GM12875 (cell line): ENCODE data around the gene MLF1.
"Not testable (repeated sequence)": the region's sequence is repeated elsewhere in the genome, so short reads cannot be mapped to it uniquely, and the experiment has no call there.

Experiments used
- H3K4me3 ChIP-seq: one replicate; pipeline ENCODE4 v1.5.1; 2011; ENCODE audit warnings: low read depth, low read length, control low read depth
- TF ChIP-seq, protein P1 (sequence below): IDR thresholded peaks from 2 replicates; pipeline ENCODE4 v1.5.1; 2011; ENCODE audit warnings: low read depth, mild to moderate bottlenecking, control low read depth, inconsistent platforms, low read length, moderate library complexity, borderline replicate concordance; ENCODE audit not compliant: insufficient read depth

MLF1 gene

GRCh38 chr3:158539414-158540014 lies 31.5 kb upstream of the MLF1 start:
- H3K4me3 ChIP-seq = no peak overlapping the region
- TF ChIP-seq, protein P1, sequence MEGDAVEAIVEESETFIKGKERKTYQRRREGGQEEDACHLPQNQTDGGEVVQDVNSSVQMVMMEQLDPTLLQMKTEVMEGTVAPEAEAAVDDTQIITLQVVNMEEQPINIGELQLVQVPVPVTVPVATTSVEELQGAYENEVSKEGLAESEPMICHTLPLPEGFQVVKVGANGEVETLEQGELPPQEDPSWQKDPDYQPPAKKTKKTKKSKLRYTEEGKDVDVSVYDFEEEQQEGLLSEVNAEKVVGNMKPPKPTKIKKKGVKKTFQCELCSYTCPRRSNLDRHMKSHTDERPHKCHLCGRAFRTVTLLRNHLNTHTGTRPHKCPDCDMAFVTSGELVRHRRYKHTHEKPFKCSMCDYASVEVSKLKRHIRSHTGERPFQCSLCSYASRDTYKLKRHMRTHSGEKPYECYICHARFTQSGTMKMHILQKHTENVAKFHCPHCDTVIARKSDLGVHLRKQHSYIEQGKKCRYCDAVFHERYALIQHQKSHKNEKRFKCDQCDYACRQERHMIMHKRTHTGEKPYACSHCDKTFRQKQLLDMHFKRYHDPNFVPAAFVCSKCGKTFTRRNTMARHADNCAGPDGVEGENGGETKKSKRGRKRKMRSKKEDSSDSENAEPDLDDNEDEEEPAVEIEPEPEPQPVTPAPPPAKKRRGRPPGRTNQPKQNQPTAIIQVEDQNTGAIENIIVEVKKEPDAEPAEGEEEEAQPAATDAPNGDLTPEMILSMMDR = peak; percentile 37; the same call in 1 of the 2 replicates

DNA sequence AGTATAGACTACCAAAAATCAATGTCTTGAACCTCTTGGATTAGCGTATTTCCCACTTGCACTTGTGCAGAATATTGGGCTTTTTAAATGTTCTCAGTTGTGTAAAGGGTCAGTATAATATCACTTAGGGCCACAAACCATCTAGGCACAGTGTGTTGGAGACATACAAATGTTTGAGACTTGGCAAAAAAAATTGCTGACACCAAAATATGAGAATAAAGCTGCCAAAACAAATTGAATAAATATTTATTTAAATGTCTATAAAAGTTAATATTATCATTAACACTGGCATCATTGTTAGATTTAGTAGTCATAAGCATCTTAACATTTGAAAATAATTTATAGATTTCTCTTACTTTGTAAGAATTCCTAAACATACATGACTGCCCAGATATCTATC lies 30.9 kb upstream of the MLF1 start:
- TF ChIP-seq, protein P1 = no peak
- H3K4me3 ChIP-seq = no peak overlapping the region

GRCh38 chr3:158548691-158549090 lies 22.3 kb upstream of the MLF1 start:
- H3K4me3 ChIP-seq = no peak overlapping the region
- TF ChIP-seq, protein P1 = no peak

DNA sequence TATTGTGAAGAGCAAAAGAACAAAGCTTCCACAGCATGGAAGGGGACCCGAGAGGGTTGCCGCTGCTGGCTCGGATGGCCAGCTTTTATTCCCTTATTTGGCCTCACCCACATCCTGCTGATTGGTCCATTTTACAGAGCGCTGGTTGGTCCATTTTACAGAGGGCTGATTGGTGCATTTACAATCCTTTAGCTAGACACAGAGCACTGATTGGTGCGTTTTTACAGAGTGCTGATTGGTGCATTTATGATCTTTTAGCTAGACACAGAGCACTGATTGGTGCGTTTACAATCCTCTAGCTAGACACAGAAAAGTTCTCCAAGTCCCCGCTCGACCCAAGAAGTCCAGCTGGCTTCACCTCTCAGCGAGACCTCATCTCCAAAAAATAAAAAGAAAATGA lies 21.1 kb upstream of the MLF1 start:
- H3K4me3 ChIP-seq = not testable (repeated sequence)

GRCh38 chr3:158552124-158552523 lies 18.9 kb upstream of the MLF1 start:
- TF ChIP-seq, protein P1 = no peak
- H3K4me3 ChIP-seq = no peak overlapping the region

GRCh38 chr3:158559504-158559903 lies 11.5 kb upstream of the MLF1 start:
- TF ChIP-seq, protein P1 = no peak
- no peak overlapping the region for H3K4me3 ChIP-seq

DNA sequence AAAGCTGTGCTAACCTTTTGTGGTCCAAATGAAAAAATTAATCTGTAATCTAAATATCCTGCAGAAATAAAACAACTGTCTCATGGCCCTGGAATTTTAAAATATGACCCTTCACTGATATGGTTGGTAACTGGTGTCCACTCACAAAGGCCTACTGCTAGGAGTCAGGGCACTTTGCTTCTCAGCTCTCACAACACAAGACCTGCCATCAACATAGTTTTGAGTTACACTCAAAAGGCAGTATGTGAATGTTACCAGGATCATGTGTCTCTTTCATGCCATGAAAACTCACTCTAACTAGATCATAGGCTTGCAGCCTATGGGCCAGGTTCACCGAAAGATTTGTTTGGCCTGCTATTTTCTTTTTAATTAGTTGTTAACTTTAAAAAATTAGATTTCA lies 10.0 kb upstream of the MLF1 start:
- no peak overlapping the region for H3K4me3 ChIP-seq
- TF ChIP-seq, protein P1 = no peak

DNA sequence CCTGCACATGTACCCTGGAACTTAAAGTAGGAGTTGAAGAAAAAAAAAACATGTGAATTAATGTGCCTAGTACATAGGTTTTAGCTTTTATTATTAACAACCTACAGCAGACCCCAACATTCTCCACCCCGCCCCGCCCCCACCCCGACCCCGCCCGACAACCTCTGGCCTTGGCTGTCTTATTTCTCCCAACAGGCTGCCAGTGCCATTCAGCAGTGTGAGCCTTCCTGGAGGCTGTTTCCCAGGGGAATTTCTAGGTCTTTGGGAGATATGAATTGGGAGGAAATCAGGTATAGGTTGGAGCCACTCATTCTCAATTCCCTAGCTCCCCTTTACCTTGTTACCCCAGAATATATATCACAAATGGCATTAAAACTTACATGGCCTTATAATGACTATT lies 8.3 kb upstream of the MLF1 start:
- H3K4me3 ChIP-seq = no peak overlapping the region
- TF ChIP-seq, protein P1 = no peak
